Fibroblast of the aortic adventitia (primary cell): ENCODE data around the gene ZNF620. TPM values are rescaled to one million over a fixed set of nuclear protein-coding genes. Genes with fewer than 3 reads are reported as not detected.
"Not testable (repeated sequence)": the region's sequence is repeated elsewhere in the genome, so short reads cannot be mapped to it uniquely, and the experiment has no call there.

Experiments used
- DNase-seq: peaks from one replicate; pipeline ENCODE4 v3.0.0-alpha.2; 2010; ENCODE audit warnings: low read depth
- H3K4me3 ChIP-seq: 2 replicates; pipeline ENCODE4 v1.5.1; 2011; ENCODE audit warnings: low read depth, mild to moderate bottlenecking, control low read depth, low read length, moderate library complexity
- CTCF ChIP-seq: IDR thresholded peaks from 2 replicates; pipeline ENCODE4 v1.5.1; 2011; ENCODE audit warnings: mild to moderate bottlenecking, low read length, control low read depth, inconsistent platforms; ENCODE audit not compliant: insufficient read depth
- total RNA-seq: library from RNA; depleted of rRNA; stranded (reverse); fragments of >200 nt; gene quantifications from 2 replicates; pipeline ENCODE4 v1.2.3, GENCODE V29; 2012; ENCODE audit warnings: low replicate concordance

The ZNF620 gene
- 0.65 and 0.99 TPM in 2 replicates for total RNA-seq

GRCh38 chr3:40505599-40506462, at the start of gene ZNF620:
TSS of gene ZNF620 (plus strand) at chr3:40506039. CDS start at chr3:40506353, 314 bp downstream.
- peak within 1 kb of the TSS; percentile 72 for H3K4me3 ChIP-seq
- peak; percentile 44 for DNase-seq
- TF ChIP-seq CTCF = peak; percentile 30

GRCh38 chr3:40456279-40456939, 49.4 kb upstream of the ZNF620 start:
- no peak for DNase-seq
- no peak for TF ChIP-seq CTCF
- peak overlapping the region; percentile 85 for H3K4me3 ChIP-seq

GRCh38 chr3:40456940-40457823, 48.7 kb upstream of the ZNF620 start, which contains the start of gene RPL14:
TSS of gene RPL14 (plus strand) at chr3:40457339. CDS start at chr3:40457472, 133 bp downstream.
- H3K4me3 ChIP-seq = peak within 1 kb of the TSS; percentile 97

GRCh38 chr3:40458473-40458872, 47.4 kb upstream of the ZNF620 start:
- peak overlapping the region; percentile 97 for H3K4me3 ChIP-seq
- DNase-seq = no peak
- no peak for TF ChIP-seq CTCF

More at GRCh38 chr3:40456940-40457823, 48.7 kb upstream of the ZNF620 start, which contains the start of gene RPL14:
- TF ChIP-seq CTCF = no peak
- DNase-seq = peak; percentile 95

- not testable (repeated sequence) for H3K4me3 ChIP-seq, DNase-seq
These were observed 45.4 kb upstream of the ZNF620 start for GRCh38 chr3:40460481-40460880.

GRCh38 chr3:40461161-40461560, 44.7 kb upstream of the ZNF620 start:
- H3K4me3 ChIP-seq = no peak overlapping the region
- TF ChIP-seq CTCF = no peak
- DNase-seq = no peak

- not testable (repeated sequence) for DNase-seq, H3K4me3 ChIP-seq
These were observed 43.0 kb upstream of the ZNF620 start for GRCh38 chr3:40462838-40463237.
